ENCODE results near the gene SPON2.

The SPON2 gene

DNA sequence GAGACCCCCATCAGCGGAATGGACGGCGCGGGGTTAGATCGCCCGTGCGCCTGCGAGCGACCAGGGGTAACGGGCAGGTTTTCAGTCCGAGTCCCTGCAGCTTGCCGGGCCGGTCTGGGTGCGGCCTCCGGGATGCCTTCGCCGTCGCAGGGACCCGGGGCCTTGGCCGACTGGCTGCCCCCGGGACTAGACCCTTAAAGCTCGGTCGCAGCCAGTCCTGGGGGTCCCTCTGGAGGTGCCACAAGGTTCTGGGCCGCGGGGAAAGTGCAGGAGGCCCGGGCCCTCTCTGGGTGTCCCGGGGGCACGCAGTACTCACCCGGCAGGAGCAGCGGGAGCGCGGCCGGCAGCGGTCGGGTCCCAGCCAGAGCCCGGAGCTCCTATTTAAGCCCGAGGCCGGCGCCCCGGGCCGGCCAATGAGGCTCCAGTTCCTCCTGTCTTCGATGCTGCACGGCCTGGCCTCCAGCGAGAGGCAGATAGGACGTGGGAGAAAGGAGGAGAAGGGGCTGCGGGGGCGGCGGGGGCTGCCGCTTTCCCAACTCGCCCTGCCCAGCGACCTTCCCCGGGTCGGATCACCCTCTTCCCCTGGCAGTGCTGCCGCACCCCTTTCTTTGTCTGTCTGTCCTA is at the start of gene SPON2:
TSS of gene SPON2 (minus strand) at position 356 of the 624 bp plus-strand sequence.
- in situ Hi-C loops (cut with MboI; ENCODE audit: low sequenced_read_pairs): no loop called here

DNA sequence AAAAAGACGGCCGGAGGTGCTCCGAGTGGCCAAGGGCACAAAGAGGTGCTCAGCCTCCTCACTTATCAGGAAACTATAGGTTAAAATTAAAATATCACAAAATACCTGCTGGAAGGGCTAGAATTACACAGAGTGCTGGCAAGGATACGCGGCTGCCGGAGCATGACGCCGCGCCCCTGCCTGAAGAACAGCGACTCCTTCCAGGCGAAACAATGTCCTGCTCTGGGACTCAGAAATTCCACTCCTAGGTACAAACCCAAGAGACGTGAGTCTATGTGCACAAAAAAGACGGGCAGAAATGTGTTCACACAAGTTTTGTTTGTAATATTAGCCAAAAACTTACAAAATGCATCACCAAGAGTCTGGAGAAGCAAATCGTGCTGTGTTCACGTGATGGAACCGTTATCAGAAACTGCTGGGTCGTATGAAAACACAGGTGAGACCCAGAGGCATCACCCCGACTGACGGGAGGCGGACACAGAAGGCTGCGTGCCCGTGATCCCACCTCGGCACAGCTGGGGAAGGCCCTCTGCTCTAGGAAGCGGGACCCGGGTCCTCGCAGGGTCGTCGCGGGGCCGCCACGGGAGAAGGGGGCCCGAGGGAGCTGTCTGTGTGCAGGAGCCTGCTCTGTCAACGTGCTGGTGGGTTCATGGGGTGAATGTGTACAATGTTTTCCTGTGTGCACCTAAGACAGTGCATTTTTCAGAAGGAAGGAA is 48.9 kb upstream of the SPON2 start:
- in situ Hi-C loops (cut with MboI; ENCODE audit: low sequenced_read_pairs): no loop called here

GRCh38 chr4:1220566-1220965 is 48.2 kb upstream of the SPON2 start:
- in situ Hi-C loops (cut with MboI; ENCODE audit: low sequenced_read_pairs): no loop called here

DNA sequence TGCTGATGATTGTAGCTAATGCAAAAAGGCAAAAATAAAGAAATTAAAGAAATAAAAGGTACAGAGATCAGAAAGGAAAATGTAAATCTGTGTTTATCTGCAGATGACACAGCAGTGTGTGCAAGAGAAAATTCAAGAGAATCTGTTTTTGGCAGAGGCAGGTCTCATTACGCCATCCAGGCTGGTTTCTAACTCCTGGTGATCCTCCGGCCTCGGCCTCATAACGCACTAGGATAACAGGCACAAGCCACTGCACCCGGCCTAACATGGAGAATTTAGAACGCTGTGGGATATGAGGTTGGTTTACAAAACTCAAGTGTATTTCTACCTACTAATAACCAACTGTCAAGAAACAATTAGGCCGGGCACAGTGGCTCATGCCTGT is 47.2 kb upstream of the SPON2 start:
- in situ Hi-C loops (cut with MboI; ENCODE audit: low sequenced_read_pairs): no loop called here

DNA sequence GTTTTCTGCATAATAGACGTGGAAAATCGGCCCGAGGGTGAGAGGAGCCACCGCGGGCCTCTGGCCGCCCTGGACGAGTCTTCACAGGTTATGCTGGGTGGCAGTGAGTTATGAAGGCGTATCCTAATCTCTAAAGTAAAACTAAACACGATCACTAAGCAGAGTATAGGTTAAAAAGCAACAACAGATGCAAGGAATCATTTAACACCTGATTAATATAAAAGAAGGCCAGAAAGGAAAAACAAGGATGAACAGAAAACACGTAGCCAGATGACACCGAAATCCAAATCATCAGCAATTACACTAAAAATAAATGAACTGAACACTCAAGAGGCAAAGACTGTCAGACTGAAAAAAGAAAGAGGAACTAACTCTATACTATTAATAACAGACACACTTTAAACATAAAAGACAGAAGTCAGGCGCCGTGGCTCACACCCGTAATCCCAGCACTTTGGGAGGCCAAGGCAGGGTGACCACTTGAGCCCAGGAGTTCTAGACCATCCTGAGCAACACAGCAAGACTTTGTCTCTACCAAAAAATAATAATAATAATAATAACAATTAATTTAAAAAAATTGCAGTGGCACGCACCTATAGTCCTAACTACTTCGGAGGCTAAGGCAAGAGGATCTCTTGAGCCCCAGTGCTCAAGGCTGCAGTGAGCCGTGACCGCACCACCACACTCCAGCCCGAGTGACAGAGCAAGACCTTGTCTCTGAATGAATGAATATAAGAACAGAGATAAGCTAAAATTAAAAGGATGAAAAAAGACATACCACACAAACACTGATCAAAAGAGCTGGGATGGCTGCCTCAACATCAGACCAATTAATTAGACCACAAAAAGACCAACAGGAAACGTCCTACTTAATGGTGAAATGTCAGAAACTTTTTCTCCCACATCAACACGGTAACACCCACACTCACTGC is 46.5 kb upstream of the SPON2 start:
- in situ Hi-C loops (cut with MboI; ENCODE audit: low sequenced_read_pairs): no loop called here

DNA sequence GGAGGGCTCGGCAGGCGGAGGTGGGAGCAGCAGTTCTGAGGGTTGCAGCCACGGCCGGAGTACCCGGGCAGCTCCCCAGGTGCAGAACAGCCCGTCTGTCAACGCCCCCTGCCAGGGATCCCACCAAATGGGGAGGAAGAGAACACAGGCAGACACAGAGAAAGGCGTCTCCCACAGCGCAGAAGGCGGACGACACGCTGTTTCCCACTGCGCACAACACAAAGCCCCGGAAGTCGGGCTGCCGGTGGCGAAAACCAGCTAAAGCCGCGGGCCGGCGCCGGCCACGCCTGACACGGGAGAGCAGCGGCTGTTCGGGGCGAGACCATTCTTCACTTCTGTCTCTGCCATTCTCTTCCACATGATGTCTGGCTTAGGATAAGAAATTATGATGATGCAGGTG is 45.0 kb upstream of the SPON2 start:
- in situ Hi-C loops (cut with MboI; ENCODE audit: low sequenced_read_pairs): no loop called here

DNA sequence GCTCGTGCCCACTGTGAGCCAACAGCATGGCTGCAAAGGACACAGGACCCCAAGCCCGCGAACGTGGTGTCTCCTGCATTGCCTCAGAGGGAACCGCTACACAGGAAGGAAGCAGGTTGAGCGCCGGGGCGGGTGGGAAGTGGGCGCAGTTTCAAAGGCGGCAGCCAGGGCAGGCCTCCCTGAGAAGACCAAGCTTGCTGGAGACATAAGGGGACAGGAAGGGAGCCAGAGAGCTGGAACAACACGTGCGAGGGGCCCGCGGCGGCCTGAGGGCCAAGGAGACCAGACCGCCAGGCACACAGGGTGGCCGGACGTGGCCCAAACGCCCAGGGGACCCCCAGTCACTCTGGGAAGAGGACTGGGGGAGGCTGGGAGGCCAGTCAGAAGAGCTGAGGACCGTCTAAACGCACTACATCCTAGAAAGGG is 44.5 kb upstream of the SPON2 start:
- in situ Hi-C loops (cut with MboI; ENCODE audit: low sequenced_read_pairs): no loop called here

- in situ Hi-C loops (cut with MboI; ENCODE audit: low sequenced_read_pairs): no loop called here
Measured at GRCh38 chr4:1216076-1216614, 43.8 kb upstream of the SPON2 start.

DNA sequence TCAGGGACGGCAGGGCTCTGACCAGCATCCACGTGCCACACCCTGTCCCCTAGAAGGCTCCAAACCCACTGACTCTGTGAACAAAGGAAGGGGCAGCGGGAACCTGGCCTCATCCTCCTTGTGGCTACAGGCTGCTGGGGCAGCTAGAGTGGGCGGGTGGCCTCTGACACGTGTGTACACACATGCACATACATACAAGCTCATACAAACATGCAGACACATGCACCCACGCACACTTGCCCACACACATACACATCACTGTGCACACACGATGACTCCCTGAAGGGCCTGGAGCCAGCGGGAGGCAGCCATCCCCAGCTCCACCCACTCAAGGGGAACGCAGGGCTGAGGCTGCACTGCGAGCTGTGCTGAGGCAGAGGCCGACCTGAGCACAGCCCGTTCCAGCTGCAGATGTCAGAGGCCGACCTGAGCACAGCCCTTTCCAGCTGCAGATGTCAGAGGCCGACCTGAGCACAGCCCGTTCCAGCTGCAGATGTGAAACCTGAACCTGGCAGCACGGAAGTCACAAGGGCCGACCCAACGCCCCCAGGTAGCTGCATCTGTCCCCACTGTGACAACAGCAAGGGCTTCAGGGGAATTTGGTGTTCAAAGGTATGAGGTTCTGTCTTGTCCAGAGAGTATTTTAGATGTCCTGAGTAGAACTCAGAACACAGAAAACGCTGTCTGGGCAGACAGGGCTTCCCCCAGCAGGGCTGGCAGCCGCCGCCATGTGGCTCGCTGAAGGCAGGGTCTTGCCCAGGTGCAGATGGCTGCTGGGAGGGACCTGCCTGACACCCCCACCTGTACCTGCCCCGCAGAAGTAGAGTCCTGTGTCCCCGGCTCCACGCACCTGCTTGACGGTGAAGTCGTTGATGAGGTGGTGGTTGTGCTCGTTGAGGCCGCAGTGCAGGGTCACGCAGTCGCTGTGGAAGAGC is 43.0 kb upstream of the SPON2 start:
- in situ Hi-C loops (cut with MboI; ENCODE audit: low sequenced_read_pairs): no loop called here

DNA sequence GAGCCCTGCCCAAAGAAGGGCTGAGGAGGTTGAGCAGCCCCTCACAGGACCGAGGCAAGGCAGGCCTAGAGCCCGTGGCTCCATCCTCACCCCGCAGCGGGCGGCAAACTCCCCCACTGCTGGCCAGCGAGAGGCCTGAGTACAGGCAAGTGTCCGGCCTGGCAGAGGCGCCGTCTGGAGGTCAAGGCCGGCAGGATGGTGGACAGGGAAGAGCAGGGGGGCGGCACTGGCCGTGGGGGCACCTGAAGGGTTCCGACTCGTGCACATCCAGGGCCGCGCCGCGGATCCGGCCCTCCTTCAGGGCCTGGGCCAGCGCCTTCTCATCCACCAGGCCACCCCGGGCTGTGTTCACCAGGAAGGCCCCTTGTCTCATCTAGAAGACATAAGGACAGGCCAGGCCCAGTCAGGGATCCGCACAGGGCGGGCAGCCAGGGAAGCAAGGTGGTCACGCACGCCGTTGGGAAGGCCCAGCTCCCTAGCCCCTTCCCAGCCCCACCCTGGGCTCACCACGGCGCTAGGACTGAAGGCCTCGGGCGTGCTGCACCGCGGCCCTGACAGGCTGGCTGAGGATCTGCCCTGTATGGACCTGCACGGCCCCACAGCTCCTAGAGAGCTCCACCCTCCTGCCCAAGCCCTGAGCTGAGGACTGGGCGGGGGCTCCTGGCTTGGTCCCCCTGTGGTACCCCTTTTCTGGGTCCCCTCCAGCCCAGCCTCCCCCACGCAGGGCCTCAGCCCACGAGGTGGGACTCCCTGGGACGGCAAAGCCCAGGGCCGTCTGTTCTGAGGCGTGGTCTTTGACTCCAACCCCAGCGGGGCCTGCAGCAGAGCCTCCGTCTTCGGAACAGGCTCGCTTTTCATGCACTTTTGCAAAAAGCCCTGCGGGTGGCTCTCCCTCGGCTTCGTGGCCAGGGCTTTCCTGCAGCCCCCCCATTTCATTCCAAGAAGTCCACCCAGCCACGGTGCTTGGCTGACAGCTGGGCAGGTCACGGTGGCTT is 42.0 kb upstream of the SPON2 start:
- in situ Hi-C loops (cut with MboI; ENCODE audit: low sequenced_read_pairs): no loop called here

- in situ Hi-C loops (cut with MboI; ENCODE audit: low sequenced_read_pairs): no loop called here
Measured at GRCh38 chr4:1213336-1213995, 41.1 kb upstream of the SPON2 start.

DNA sequence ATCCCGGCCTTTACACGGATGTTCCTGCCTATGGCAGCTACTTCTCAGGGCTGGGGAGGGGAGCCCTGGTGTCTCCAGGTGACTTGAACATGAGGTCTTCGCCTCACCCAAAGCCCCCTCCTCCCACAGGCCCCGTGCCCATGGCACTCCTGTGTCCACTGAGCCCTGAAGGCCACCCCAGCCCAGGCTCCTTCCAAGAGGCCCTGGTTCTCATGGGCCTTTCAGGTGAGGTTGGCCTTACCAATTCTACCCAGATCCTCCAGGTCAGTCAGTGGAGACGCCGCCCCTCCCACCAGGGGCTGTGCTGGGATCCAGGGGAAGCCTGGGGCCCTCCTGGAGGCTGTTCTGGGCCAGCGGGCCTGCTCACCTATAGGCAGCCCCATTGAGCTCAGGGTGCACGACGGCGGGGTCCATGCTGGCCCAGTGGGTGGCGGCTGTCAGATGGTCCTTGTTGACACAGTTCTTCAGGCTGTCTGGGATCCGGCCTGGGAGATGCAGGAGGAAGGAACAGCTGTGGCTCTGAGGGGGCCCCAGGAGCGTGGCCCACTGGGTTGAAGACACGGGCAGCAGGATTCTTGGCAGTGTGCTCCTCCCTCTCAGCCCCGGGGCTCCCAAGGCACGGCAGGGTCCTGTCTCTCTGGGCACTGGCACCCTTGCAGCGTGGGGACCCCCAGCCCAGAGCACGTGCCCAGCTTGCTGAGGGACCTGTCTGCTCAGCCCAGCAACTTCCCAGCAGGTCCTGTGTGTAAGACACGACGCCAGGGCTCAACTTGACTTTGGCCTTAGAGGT is 40.4 kb upstream of the SPON2 start:
- in situ Hi-C loops (cut with MboI; ENCODE audit: low sequenced_read_pairs): no loop called here

DNA sequence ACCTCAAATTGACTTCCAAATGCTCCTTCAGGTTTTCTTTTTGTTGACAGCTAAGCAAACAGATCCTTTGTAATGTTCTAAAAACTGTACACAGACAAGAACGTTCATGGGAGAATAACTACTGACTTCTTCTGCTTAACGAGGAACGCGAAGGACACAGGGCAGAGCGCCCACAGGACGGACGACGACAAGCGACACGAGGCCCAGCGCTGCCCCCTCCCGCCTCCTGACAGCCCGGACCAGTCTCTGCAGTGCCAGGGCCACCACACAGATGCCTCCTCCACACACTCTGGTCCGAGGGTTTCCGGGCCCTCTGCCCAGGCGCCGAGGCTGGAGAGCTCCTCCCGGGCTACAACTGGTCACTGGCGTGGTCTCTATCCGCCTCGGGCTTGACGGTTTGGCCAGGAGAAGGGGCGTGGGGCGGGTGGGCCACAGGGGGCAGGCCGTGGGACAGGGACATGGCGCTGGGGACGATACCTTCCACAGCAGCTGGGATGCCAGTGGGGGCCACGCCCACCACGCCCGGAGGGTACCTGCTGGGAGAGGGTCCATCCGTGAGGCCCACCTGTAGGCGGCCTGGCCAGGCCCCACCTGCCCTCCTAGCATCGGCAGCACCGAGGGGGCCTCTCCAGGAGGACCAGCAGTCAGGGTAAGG is 39.6 kb upstream of the SPON2 start:
- in situ Hi-C loops (cut with MboI; ENCODE audit: low sequenced_read_pairs): no loop called here

DNA sequence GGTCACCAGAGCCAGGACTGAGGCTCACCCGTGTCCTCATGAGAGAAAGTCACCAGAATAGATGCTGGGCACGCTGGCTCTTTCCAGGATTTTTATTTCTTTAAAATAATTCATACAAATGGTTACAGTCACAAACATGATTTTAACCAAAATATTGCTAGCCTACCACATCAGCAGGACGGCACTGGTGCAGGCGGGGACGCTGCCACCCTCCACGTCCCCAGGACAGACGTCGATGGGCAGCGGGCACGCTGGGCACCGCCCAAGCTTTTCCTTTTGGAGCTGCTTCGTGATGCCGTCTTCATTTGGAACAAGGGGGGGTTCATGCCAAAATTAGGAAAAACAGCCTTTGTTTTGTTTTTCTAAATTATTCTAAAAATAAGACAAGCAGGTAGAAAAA is 39.0 kb upstream of the SPON2 start:
- in situ Hi-C loops (cut with MboI; ENCODE audit: low sequenced_read_pairs): no loop called here

- in situ Hi-C loops (cut with MboI; ENCODE audit: low sequenced_read_pairs): no loop called here
Measured at GRCh38 chr4:1210971-1211370, 38.6 kb upstream of the SPON2 start.

DNA sequence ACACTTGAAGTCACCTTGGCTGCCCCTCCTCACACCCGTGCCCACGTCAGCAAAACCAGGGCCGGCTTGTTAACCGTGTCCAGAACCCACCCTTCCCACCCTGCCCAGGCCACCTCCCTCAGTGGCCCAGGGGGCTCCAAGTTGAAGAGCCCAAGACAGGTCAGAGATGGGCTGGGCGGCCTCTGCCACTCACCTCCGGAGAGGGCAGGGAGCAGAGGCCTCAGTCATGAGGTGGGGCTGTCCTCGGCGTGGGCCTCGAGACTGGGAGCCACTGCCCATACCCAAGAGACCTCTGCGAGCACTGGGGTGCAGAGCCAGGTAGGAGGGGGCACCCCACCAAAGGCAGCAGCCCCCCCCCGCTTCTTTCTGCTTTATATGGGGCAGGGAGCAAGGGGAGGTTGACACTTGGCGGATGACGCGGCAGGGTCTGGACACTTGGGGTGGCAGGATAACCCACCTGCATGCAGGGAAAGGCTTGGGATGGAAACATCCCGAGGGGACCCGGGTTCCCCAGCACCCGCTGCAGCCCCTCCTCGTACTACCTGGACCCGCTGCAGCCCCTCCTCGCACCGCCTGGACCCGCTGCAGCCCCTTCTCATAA is 38.0 kb upstream of the SPON2 start:
- in situ Hi-C loops (cut with MboI; ENCODE audit: low sequenced_read_pairs): no loop called here

- in situ Hi-C loops (cut with MboI; ENCODE audit: low sequenced_read_pairs): no loop called here
Measured at GRCh38 chr4:1209821-1210220, 37.4 kb upstream of the SPON2 start.

Measured in hTERT RPE-1 (cell line).